NCI-H1694 (cell line): Measurements from ENCODE around the gene IL1RAPL1.

Experiments
- DNase-seq: peaks from one replicate; lab custom pipeline; 2025; lab: John Stamatoyannopoulos, UW

IL1RAPL1 gene

DNA sequence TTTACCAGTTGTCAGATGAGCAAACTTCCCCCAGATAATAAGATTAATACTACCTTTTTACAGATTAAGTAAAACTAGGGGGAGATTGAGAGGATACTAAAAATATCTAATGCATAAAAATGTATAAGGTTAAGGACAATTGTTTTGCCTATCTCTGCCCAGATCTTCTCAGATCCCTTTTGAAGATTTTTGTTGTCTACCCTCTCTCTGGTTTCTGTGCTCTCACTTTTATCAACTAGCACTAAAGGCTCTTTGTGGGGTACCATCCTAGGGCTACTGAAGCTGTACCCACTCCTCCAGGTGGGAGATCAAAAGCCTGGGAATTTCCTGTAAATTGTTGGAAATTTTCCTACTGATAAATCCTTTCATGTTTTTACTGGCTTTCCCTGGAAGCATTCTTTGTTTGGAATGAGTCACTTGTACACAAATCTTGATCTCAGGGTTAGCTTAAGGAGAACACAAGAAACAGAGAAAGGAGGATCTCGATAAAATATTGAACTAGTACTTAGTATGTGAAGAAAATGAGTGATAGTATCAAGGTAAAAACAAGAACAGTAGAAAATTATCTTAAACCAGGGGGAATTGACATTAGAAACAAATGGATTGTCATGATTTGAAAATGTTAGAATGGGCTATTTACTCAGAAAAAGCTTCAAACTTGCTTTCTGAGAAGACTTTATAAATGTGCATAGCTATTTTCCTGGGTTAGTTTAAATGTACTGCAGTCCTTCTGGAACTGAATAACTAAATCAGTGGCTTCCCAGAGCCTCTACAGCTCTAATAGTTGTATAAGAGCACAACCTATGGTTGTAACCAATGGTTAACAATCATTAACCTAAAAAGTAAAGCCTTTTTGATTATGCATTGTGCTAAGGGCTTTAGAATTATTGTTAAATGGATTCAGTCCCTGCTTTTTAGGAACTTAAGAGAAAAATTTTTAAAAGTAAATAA lies 948.2 kb downstream of the IL1RAPL1 start:
- no peak for DNase-seq

DNA sequence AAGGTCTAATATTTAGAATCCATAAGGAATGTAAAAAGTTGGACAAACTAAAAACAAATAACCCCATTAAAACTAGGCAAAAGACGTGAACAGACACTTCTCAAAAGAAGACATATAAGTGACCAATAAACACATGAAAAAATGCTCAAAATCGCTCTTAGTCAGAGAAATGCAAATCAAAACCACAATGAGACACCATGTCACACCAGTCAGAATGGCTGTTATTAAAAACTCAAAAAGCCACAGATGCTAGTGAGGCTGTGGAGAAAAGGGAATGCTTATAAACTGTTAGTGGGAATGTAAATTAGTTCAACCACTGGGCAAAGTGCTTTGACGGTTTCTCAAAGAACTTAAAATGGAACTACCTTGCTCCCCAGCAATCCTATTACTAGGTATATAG lies 953.8 kb downstream of the IL1RAPL1 start:
- no peak for DNase-seq

DNA sequence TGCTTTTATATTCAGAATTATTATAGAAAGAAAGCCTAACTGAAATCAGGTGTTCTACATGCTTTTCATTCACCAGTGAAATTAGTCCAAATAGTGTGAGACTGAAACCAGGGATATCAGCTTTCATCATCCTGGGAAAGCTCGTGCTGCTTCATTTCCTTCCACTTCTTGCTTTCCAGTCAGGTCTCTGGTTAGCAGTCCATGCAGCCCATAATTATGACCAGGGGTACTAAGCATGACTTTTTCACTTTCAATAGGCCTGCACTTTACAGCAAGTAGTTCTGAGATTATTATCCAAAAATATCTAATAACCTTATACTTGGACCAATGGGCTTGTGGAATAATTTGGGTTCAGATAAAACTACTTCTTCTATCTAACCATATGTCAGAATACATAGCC lies 954.9 kb downstream of the IL1RAPL1 start:
- no peak for DNase-seq

DNA sequence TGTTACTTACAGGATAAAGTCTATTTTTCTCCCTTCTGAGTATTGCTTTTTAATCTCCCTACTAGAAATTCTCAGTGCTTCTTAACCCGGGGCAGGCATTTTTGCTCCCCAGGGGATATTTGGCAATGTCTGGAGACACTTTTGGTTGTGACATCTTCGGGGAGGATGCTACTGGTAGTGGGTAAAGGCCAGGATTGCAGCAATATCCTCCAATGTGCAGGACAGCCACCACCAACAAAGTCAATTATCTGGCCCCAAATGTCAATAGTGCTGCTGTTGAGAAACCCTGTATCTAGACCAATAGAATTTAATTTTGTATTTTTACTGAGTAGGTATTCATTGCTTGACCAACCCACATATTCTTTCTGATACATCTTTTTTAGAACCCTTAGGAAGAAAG lies 958.6 kb downstream of the IL1RAPL1 start:
- DNase-seq: no peak

DNA sequence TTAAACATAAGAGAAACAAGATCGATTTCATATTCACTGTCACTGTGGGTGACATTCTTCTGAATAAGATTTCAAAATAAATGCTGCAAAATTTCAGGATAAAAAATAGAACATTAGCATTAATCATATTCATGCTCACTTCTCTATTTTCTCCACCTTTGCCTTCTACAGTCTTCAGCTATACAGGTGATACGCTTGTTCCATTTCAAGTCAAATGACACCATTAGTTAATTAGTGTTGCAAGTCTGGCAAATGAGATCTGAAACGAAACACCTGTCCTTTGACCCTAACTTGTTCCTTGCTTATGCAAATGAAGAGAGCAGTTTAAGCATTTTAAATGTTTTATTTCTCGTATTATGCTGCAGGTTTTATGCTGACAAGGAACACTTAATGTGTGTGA lies 960.6 kb downstream of the IL1RAPL1 start:
- no peak for DNase-seq

DNA sequence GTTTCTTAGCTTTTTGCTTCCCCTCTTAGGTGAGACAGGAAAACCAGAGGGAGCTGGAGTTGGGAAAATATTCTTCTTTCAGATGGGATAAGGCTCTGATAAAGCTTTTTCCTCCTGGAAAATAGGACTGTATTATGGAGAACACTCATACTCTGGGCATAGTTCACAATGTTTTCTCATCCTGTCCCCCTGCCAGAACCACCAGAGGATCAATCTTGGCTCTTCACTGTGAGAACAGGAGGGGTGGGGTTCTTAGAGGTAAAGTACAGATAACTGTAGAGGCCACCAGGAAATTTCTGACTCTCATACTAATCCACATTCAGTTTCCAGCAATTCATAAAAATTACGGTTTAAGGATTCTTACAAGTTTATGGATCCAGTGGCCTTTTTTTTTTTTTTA lies 966.3 kb downstream of the IL1RAPL1 start:
- DNase-seq: no peak

DNA sequence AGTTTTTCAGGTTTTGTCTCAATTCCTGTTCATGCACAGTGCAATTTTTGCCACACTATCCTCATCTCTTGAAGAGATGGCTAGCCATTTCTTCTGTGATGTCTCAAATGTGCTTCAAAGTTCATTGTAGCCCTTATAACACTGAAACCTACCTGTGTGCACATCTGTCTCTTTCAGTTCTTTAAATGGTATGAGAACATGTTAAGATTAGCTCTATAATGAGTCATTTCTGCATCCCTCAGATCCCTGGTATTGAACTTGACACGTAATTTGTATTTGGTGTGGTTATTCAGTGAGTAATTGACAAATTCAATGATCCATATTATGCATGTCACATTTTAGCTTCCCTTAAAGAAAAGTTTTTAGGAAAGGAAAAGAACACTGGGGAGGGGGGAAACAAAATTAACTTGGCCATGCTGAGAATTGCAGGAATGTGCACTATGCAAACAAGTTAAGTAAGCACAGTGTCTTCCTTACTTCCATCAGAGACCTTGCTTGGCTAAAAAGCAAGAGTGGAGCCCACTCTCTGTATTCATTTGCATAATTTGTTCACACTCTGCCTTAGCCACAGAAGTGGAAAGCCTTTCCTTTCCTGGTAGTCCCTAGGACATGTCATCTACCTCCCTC lies 968.3 kb downstream of the IL1RAPL1 start:
- DNase-seq: no peak

DNA sequence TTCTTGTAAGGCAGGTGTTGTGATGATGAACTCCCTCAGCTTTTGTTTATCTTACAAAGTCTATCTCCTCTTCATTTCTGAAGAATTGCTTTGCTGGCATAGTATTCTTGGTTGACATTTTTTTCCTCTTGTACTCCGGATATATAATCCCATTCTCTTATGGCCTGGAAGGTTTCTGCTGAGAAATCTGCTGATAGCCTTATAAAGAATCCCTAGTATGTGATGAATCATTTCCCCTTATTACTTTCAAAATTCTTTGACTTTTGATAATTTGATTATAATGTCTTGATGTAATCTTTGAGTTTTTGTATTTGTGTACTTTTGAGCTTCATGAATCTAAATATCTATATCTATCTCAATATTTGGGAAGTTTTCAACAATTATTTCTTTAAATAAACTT lies 972.8 kb downstream of the IL1RAPL1 start:
- DNase-seq: no peak

DNA sequence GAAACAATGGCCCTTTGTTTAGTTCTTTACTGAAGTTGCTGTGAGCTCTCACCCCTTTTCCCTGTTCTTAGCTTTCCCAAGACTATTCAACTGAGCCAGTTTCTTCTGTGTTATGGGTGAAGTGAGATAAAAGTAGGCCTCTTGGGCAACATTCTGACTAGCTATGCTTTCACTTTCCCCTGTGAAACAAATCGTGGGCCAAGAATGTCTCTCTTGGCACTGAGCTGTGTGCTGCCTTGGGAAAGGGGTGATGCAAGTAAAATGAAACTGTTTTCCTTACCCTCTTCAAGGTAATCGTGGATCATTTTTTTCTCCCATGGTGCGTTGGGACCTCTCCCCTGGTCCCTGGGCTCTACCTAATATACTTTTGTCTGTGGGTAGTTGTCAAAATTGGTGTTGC lies 974.2 kb downstream of the IL1RAPL1 start:
- DNase-seq: no peak

DNA sequence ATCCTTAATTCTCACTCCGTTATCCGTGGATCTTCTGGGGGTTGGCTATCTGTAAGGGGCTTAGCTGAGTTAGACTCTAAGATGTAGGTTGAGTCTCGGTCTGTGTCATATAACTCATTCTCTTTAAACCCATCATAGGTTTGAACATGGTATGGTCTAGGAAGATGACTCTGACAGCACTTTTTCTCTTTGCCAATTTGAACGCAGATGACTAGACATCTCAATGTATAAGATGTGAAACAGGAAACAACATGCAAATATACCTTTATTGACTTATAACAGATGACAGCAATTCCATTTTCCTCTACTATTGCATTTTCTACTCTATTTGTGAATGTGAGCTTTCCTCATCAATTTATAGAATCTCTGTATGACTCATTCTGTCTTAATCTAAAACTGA lies 993.3 kb downstream of the IL1RAPL1 start:
- no peak for DNase-seq

DNA sequence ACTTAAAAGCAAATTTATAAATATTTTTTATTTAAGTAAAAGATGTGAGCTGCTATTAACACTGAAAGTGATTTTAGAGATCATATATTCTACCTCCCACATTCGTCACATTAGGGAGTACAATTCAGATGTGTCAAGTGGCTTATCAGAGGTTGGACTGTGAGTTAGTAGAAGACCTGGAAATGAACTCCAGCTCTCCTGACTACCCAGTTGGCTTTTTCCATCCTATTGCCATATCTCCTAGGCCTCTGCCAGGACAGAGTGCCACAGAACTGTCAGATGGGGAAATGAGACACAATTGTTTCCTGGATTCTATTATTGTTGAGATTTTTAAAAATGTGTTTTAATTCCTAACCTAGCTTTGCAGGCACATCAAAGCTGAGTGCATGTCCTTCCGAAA lies 994.0 kb downstream of the IL1RAPL1 start:
- no peak for DNase-seq

DNA sequence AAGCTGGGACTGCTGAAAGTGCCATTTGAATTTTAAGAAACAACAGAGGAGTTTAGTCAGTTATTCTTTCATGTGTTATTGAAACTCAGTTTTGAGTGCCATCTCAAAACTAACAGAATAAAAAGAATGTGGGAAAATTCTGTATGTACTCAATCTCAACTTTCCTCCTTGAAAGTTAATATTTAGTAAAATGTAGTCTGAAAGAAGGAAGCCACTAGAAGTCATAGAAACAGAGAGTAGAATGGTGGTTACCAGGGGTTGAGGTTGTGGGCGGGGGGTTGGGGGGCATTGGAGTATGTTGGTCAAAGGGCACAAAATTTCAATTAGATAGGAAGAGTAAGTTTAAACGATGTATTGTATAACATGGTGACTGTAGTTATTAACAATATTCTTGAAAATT lies 999.9 kb downstream of the IL1RAPL1 start:
- no peak for DNase-seq

DNA sequence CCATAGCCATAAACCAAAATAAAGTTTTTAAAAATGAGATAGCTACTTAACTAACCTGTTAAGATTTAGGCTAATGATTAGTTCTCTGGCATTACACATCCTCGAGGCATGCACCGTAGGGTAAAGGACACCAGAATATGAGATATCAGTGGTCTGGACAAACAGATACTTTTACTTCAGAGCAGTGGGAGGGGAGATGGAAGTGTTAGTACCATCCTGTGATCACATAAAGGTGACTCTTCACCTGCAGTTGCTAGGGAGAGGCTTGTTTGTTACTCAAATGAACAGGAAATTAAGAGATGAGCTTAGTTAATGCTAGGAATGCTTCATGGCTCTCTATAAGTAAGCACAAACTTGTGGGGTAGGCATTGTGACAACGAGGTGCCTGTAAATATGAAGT lies 1003.7 kb downstream of the IL1RAPL1 start:
- DNase-seq: no peak

DNA sequence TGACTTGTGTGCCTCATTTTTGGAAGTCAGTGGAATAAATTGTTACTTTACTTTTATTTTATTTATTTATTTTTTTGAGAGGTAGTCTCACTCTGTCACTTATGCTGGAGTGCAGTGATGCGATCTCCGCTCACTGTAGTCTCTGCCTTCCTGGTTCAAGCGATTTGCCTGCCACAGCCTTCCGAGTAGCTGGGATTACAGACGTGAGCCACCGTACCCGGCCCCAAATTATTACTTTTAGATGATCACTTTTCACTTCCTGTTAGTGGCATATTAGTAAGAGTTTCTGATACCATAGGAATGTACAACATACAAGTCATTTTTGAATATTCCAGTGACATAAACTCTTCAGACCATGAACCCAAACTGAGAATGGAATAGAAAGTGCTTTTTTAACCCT lies 1017.1 kb downstream of the IL1RAPL1 start:
- no peak for DNase-seq

DNA sequence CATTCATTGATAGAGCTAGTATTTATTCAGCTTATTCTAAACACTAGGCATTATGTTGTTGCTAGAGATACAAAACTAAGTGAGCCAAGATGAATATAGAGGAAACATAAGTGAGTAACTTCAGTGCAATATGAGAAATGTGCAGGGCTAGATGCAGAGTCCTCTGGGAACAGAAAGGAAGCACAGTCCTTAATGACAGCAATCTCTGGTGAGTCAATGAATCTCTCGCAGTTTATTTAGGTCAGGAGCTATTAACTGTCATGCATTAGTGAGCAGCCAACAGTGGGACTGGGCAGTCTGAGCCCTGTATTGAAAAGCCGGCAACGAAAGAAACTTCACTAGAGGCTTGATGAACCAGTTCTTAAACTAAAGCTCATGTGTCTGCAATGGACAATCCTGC lies 1030.0 kb downstream of the IL1RAPL1 start:
- no peak for DNase-seq

DNA sequence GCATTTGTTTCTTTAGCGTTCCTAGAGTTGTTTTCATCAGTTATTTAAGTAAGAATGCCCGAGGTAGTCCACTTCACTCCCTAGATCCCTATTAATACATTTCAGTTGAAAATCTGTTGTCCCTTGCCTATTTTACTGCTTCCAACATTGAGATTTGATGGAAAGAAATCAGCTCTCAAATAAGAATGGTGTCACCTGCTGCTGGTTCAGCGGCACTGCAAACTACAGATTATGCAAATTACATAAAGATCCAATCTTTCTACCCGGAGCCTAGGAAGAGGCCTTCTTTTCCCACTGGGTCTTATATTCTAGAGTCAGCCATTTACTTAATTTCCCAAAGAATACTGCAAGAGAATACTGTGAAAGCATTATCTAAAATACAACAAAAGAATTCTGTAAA lies 1030.5 kb downstream of the IL1RAPL1 start:
- DNase-seq: no peak

DNA sequence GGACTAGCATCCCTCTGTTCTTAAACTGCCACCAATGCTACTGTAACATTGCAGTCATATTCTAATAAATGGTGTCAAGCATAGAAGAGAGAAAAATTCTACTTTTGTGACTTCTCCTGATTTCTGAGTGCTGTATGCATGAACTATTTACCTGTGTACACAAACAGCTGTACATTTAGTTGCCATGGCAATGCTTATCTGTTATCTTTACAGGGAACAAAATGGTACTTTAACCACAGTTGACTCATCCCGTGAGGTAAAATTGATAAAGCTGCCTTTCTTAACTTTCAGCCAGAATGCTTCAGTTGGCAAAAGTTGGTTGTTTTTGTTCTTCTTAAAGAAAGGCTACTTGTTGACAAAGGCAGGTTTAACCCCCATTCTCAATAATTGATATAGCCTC lies 1040.6 kb downstream of the IL1RAPL1 start:
- DNase-seq: no peak

DNA sequence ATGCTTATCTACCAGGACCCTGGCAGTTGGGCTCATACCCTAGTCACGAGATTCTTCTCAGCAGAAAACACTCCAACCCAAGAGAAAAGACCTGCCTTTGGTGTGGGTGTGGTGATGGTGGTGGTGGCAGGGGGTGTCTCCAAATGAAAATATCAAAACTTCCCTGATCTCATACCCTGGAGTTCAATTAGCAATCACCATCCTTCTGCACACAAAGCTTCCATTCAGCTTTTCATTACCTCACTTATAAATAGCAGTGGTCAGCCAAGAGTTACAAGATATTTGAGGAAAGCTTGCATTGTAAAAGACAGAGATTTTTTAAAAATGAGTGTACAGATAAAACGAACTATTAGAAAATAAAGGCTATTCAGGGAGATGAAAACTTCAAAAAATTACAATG lies 1047.3 kb downstream of the IL1RAPL1 start:
- no peak for DNase-seq

DNA sequence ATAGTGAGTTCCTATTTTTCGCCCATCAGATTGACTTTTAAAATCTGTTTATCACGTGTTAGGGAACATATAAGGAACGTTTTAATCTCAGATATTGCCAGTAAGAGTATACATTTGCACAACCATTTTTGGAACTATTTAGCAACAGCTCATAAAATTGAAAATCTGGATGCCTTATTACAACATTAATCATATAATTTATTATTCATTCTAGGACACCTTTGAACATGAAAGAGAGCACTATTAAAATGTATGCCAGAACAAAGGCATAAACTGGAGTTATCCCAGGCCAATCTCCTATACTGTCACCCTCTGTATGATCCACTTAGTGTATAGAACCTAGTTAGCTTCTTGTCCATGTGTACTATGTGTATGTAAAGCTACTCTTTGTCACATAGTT lies 1049.1 kb downstream of the IL1RAPL1 start:
- no peak for DNase-seq

DNA sequence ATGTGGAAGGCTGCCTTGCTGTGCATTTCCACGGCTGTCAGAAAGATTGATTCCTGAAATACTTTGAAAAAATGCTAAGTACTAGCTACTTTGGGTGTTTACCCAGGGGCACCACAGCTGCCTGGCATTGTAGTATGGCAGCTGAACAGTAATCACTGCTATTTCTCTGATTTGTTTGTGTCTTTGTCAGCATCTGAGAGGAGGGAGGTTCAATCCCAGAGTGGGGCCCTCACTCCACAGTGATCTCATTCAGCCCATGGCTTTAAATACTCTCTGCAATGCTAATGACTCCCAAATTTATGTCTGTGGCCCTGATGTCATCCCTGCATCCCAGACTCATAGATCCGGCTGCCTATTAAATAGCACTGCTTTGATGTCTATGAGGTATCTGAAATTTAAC lies 1052.9 kb downstream of the IL1RAPL1 start:
- DNase-seq: no peak

DNA sequence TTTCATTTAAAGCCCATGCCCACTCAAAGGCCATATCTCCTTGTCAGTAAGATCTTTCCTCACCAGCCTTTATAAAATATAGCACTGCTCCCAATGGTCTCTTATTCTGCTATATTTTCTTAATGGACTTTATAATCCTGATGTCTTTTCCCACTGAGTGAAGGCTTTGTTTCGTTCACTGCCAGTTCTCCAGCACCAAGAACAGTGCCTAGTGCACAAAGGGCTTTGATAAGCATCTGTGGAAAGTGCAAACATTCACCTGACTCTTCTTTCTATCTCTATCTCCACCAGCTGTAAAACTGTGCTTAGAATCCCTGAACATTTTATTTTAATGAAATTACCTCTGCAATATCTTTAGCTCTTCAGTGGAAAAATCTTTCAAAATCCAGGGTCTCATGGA lies 1054.2 kb downstream of the IL1RAPL1 start:
- no peak for DNase-seq

DNA sequence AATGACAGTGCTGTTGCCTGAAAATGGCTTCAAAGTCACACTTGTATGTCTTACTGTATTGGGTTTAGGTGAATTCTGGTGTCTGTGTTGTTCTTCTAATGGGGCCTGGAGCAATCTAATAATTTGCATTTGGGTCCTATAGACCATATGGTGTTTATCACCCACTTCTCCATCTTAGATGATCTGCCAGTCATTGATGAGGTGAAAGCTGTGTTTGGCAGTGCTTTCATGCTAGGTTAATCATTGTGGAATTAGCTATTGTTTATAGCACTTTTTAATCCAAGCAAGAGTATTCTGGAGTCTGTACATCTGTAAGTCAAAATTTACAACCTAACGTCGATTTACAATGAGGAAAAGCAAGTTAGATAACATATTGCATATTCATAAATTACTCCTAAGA lies 1055.9 kb downstream of the IL1RAPL1 start:
- DNase-seq: no peak

DNA sequence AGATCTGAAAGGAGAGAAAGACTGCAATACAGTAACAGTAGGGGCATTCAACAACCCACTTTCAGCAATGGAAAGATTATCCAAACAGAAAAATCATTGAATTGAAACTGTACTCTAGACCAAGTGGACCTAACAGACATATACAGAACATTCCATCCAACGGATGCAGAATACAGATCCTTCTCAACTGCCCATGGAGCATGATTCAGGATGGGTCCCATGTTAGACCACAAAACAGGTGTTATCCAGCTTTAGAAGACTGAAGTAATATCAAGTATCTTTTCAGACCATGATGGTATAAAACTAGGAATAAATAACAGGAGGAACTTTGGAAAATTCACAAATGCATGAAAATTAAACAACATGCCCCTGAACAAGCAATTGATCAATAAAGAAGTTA lies 1060.9 kb downstream of the IL1RAPL1 start:
- DNase-seq: no peak

DNA sequence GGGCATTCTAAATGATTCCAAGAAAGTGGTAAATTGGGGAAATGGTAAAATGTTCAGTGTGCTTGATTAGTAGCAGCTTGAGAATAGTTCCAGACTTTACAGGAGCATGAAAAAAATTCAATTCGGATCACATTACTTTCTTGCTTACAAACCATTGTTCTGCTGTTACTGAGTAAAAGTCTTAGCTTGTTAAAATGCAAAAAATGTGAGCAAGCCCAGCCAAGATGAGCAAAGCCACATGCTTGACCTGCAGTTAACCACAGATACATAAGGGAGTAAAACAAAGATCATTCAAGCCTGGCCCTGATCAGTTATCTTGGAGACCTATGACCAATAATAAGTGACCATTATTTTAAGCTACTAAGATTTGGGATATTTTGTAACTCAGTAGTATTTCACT lies 1065.2 kb downstream of the IL1RAPL1 start:
- DNase-seq: no peak
